Measurements from ENCODE around the gene AVPR1A.

AVPR1A gene

GRCh38 chr12:63132201-63132600 is 18.8 kb downstream of the AVPR1A start:
- TF ChIP-seq CTCF (IDR thresholded peaks at IDR 0.05; ENCODE audit: extremely low read depth, missing control alignments), result no peak
- no peak for DNase-seq (ENCODE audit: low spot score)

GRCh38 chr12:63129927-63130326 is 21.1 kb downstream of the AVPR1A start:
- no peak for DNase-seq (ENCODE audit: low spot score)
- no peak for TF ChIP-seq CTCF (IDR thresholded peaks at IDR 0.05; ENCODE audit: extremely low read depth, missing control alignments)

- DNase-seq (ENCODE audit: low spot score), result no peak
- no peak for TF ChIP-seq CTCF (IDR thresholded peaks at IDR 0.05; ENCODE audit: extremely low read depth, missing control alignments)
Observed at GRCh38 chr12:63124778-63125177, 26.2 kb downstream of the AVPR1A start.

GRCh38 chr12:63103494-63104131 is 47.4 kb downstream of the AVPR1A start:
- peak; percentile 27 for DNase-seq (ENCODE audit: low spot score)
- TF ChIP-seq CTCF (IDR thresholded peaks at IDR 0.05; ENCODE audit: extremely low read depth, missing control alignments), result peak; percentile 55

- DNase-seq (ENCODE audit: low spot score), result no peak
- TF ChIP-seq CTCF (IDR thresholded peaks at IDR 0.05; ENCODE audit: extremely low read depth, missing control alignments), result no peak
Observed at GRCh38 chr12:63101920-63102319, 49.1 kb downstream of the AVPR1A start.

GRCh38 chr12:63098851-63099250 is 52.1 kb downstream of the AVPR1A start:
- no peak for DNase-seq (ENCODE audit: low spot score)
- TF ChIP-seq CTCF (IDR thresholded peaks at IDR 0.05; ENCODE audit: extremely low read depth, missing control alignments), result no peak

- DNase-seq (ENCODE audit: low spot score), result no peak
Observed at GRCh38 chr12:63095369-63095980, 55.5 kb downstream of the AVPR1A start.

More at GRCh38 chr12:63095369-63095980, 55.5 kb downstream of the AVPR1A start:
- no peak for TF ChIP-seq CTCF (IDR thresholded peaks at IDR 0.05; ENCODE audit: extremely low read depth, missing control alignments)

All from GM20000 (cell line).